Ishikawa (cell line): Measurements from ENCODE around the gene USP37.

Experiments used
- CEBPB ChIP-seq: IDR thresholded peaks from 2 replicates; pipeline ENCODE4 v1.6.1; 2012
- CREB1 ChIP-seq: IDR thresholded peaks from 2 replicates; pipeline ENCODE4 v1.6.1; 2012; ENCODE audit warnings: low read depth
- EGR1 ChIP-seq: IDR thresholded peaks from 2 replicates; pipeline ENCODE4 v1.6.1; 2012
- EP300 ChIP-seq: IDR thresholded peaks from 2 replicates; pipeline ENCODE4 v1.6.1; 2012; ENCODE audit warnings: borderline replicate concordance
- FOXM1 ChIP-seq: IDR thresholded peaks from 2 replicates; pipeline ENCODE4 v1.6.1; 2012; ENCODE audit warnings: low read depth, borderline replicate concordance
- NFIC ChIP-seq: IDR thresholded peaks from 2 replicates; pipeline ENCODE4 v1.6.1; 2012
- RAD21 ChIP-seq: IDR thresholded peaks from 2 replicates; pipeline ENCODE4 v1.6.1; 2012; ENCODE audit warnings: low read depth
- TAF1 ChIP-seq: IDR thresholded peaks from 2 replicates; pipeline ENCODE4 v1.6.1; 2012; ENCODE audit warnings: low read depth, mild to moderate bottlenecking
- TCF12 ChIP-seq: IDR thresholded peaks from 2 replicates; pipeline ENCODE4 v1.6.1; 2012; ENCODE audit warnings: low read depth
- TEAD4 ChIP-seq: IDR thresholded peaks from 2 replicates; pipeline ENCODE4 v1.6.1; 2012
- YY1 ChIP-seq: IDR thresholded peaks from 2 replicates; pipeline ENCODE4 v1.6.1; 2012; ENCODE audit warnings: low read depth
- ZBTB7A ChIP-seq: IDR thresholded peaks from 2 replicates; pipeline ENCODE4 v1.6.1; 2012; ENCODE audit warnings: low read depth
- TF ChIP-seq, protein P1 (sequence below): IDR thresholded peaks from 2 replicates; pipeline ENCODE4 v1.6.1; 2012
- TF ChIP-seq, protein P2 (sequence below): IDR thresholded peaks from 2 replicates; pipeline ENCODE4 v1.6.1; 2012
- TF ChIP-seq, protein P3 (sequence below): IDR thresholded peaks from 2 replicates; pipeline ENCODE4 v1.6.1; 2012; ENCODE audit warnings: low read depth, mild to moderate bottlenecking

The USP37 gene

DNA sequence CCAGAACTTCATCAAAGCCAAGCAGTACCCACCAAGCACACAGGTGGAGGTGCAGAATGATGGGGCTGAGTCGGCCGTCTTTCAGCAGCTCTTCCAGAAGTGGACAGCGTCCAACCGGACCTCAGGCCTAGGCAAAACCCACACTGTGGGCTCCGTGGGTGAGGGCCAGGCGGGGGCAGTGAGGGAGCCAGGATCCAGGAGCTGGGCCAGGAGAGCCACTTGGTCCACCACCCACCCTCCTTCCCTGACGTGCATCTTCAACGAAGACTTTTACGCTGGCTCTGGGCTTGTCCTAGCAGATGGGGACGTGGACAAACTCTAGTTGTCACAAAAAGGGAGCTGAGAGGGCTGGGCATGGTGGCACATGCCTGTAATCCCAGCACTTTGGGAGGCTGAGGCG, 137.4 kb downstream of the USP37 start:
- TF ChIP-seq TEAD4 = no peak
- no peak for TF ChIP-seq TCF12
- TF ChIP-seq, protein P1, sequence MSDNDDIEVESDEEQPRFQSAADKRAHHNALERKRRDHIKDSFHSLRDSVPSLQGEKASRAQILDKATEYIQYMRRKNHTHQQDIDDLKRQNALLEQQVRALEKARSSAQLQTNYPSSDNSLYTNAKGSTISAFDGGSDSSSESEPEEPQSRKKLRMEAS = no peak
- no peak for TF ChIP-seq NFIC
- TF ChIP-seq CREB1 = no peak
- TF ChIP-seq CEBPB = no peak
- no peak for TF ChIP-seq ZBTB7A
- no peak for TF ChIP-seq EGR1
- no peak for TF ChIP-seq TAF1
- TF ChIP-seq, protein P2, sequence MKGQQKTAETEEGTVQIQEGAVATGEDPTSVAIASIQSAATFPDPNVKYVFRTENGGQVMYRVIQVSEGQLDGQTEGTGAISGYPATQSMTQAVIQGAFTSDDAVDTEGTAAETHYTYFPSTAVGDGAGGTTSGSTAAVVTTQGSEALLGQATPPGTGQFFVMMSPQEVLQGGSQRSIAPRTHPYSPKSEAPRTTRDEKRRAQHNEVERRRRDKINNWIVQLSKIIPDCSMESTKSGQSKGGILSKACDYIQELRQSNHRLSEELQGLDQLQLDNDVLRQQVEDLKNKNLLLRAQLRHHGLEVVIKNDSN = no peak
- TF ChIP-seq RAD21 = no peak
- no peak for TF ChIP-seq FOXM1
- TF ChIP-seq, protein P3, sequence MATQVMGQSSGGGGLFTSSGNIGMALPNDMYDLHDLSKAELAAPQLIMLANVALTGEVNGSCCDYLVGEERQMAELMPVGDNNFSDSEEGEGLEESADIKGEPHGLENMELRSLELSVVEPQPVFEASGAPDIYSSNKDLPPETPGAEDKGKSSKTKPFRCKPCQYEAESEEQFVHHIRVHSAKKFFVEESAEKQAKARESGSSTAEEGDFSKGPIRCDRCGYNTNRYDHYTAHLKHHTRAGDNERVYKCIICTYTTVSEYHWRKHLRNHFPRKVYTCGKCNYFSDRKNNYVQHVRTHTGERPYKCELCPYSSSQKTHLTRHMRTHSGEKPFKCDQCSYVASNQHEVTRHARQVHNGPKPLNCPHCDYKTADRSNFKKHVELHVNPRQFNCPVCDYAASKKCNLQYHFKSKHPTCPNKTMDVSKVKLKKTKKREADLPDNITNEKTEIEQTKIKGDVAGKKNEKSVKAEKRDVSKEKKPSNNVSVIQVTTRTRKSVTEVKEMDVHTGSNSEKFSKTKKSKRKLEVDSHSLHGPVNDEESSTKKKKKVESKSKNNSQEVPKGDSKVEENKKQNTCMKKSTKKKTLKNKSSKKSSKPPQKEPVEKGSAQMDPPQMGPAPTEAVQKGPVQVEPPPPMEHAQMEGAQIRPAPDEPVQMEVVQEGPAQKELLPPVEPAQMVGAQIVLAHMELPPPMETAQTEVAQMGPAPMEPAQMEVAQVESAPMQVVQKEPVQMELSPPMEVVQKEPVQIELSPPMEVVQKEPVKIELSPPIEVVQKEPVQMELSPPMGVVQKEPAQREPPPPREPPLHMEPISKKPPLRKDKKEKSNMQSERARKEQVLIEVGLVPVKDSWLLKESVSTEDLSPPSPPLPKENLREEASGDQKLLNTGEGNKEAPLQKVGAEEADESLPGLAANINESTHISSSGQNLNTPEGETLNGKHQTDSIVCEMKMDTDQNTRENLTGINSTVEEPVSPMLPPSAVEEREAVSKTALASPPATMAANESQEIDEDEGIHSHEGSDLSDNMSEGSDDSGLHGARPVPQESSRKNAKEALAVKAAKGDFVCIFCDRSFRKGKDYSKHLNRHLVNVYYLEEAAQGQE = no peak

DNA sequence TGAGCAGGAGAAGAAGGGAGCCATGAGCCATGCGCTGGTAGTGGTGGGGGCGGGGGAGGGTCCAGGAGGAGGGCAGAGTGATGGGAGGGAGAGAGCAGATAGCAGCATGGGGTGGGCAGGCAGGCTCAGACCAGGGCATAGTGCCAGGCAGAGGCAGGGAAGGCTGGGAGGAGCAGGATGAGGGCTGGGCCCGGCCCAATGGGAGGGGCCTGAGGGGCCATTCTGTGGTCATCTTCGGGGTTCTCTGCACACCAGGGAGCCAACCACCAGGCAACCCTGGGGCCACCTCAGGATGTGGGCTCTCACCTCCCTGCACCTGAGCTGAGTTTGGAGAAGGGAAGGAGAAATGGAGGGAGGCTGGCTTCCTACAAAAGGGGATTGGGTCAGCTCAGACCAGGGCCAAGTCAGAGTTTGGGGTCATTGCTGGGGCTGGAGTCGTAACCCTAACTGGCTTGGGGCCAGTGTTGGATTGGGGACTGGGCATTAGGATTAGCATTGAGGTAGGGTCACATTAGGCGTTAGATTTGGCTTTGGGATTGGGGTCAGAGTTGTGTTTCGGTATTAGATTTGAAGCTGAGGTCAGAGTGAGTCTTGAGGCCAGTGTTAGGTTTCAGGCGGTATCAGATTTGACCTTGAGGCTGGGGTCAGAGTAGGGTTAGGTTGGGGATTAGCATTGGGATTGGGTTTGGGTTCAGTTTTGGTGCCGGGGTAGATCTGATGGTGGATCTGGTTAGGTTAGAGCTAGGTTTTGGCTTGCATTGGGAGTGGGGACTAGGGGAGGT, 138.0 kb downstream of the USP37 start:
- TF ChIP-seq CREB1 (no peak), RAD21 (no peak)

DNA sequence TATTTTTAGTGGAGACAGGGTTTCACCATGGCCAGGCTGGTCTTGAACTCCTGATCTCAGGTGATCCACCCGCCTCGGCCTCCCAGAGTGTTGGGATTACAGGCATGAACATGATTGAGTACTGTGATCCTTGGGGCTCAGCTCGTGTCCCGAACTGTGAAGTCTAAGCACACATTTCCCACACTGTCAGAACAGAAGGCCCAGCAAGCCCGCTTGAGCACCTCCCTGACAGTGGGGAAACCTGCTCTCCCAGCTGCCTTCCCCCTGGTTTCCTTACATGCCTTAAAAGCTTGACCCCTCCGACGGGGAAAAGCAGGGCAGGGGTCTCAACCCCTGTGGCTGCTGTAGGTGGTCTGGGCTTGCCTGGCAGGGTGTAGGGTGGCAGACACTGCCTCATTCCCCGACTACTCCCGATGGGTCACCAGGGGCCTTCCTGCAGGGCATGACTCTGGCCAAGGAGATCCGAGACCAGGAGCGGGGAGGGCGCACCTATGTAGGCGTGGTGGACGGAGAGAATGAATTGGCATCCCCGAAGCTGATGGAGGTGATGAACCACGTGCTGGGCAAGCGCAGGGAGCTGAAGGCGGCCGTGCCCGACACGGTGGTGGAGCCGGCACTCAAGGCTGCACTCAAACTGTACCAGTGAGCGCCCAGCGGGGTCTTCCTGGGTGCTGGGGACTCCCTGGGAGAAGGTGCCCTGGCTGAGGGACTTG, 139.1 kb downstream of the USP37 start:
- TF ChIP-seq EGR1 (no peak), NFIC (no peak), EP300 (no peak), TEAD4 (no peak), FOXM1 (no peak), CEBPB (no peak), TCF12 (no peak), YY1 (no peak)
- TF ChIP-seq, protein P3 = no peak

DNA sequence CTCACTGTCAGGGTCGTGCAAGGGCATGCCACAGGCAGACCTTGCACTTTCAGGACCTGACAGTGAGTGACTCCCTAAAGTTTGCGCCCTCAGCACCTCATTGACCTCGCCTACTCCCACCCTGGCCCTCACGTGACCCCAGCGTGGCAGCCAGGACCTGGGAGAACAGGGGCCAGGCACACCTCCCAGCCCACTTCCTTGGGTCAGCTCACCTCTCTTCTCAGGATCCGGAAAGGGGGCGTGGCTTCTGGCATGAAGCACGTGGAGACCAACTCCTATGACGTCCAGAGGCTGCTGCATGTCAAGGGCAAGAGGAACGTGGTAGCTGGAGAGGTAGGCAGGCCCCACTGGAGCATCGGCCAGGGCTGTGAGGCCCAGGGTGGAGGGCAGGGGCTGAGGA, 140.4 kb downstream of the USP37 start:
- TF ChIP-seq TAF1 = no peak
- TF ChIP-seq, protein P2 = peak; percentile 32; the same call in 1 of the 2 replicates

DNA sequence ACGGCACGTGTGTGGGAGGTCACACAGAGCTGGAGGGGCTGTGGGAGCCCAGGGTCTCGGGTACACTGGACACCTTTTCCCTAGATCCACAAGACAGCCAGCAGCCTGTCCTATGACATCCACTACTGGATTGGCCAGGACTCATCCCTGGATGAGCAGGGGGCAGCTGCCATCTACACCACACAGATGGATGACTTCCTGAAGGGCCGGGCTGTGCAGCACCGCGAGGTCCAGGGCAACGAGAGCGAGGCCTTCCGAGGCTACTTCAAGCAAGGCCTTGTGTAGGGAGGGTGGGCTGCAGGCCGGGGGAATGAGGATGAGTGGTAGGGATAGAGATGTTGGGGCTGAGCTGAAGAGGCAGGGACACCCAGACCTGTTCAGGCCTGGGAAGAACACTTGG, 142.6 kb downstream of the USP37 start:
- no peak for TF ChIP-seq TAF1
- no peak for TF ChIP-seq CEBPB
- TF ChIP-seq NFIC = no peak

DNA sequence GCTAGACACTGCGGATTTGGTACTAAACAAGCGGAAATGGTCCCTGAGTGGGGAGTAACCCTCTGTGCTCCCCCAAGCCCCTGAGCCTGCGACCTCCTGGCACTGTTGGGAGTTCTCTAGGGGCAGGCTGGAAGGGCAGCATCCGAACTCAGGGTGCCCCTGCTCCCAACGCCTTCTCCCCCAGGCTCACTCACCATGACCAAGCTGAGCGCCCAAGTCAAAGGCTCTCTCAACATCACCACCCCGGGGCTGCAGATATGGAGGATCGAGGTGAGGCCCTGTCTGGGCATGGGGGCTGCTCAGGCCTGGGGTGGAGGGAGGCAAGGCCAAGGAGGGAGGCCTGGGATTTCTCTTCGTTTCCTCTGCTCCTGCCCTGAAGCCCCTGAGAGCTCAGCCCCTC, 144.6 kb downstream of the USP37 start:
- TF ChIP-seq FOXM1 = no peak
- TF ChIP-seq CREB1 = no peak
- no peak for TF ChIP-seq TCF12
- no peak for TF ChIP-seq TEAD4
- TF ChIP-seq EP300 = no peak
- TF ChIP-seq NFIC = no peak
- no peak for TF ChIP-seq YY1
- TF ChIP-seq, protein P3 = no peak
- TF ChIP-seq, protein P2 = no peak
- no peak for TF ChIP-seq EGR1
- TF ChIP-seq CEBPB = no peak
- TF ChIP-seq, protein P1 = no peak
- no peak for TF ChIP-seq ZBTB7A
- no peak for TF ChIP-seq TAF1
- no peak for TF ChIP-seq RAD21
